Measurements from ENCODE around the gene LRRFIP2. TPM values are rescaled to one million over a fixed set of nuclear protein-coding genes. Genes with fewer than 3 reads are reported as not detected.
"Not testable (repeated sequence)": the region's sequence is repeated elsewhere in the genome, so short reads cannot be mapped to it uniquely, and the experiment has no call there.

The LRRFIP2 gene
- total RNA-seq, 4 donors from 2014 or later = 152 to 166 (median 152) TPM

DNA sequence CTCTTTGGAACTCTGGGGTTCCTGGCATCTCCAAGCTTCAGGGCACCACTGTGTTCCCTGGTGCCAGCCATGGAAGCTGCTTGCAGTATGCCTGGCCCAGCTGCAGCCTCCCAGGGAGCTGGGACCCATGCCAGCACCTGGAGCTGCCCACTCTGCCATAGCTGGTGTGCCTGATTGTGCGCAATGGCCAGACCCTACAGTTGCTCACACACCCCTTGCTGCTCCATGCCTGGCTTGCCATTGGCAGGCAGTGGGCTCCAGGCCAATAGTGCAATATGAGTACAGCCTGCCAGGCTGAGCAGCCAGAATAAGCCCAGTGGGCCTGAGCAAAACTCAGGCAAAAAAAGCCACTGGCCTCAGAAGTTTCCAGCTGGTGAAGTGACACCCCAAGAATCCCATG, 43.8 kb upstream of the LRRFIP2 start:
- no peaks in the 10 kb centered on the region for H3K9me3 ChIP-seq
- no peak for DNase-seq
- H3K4me1 ChIP-seq = no peaks in the 10 kb centered on the region
- no peak overlapping the region for H3K4me3 ChIP-seq
- H3K27me3 ChIP-seq = no peaks in the 10 kb centered on the region
- TF ChIP-seq CTCF (IDR thresholded peaks at IDR 0.05) (no peak), POLR2A (IDR thresholded peaks at IDR 0.05) (no peak)
- no peaks in the 10 kb centered on the region for H3K36me3 ChIP-seq
- H3K27ac ChIP-seq = no peak overlapping the region

DNA sequence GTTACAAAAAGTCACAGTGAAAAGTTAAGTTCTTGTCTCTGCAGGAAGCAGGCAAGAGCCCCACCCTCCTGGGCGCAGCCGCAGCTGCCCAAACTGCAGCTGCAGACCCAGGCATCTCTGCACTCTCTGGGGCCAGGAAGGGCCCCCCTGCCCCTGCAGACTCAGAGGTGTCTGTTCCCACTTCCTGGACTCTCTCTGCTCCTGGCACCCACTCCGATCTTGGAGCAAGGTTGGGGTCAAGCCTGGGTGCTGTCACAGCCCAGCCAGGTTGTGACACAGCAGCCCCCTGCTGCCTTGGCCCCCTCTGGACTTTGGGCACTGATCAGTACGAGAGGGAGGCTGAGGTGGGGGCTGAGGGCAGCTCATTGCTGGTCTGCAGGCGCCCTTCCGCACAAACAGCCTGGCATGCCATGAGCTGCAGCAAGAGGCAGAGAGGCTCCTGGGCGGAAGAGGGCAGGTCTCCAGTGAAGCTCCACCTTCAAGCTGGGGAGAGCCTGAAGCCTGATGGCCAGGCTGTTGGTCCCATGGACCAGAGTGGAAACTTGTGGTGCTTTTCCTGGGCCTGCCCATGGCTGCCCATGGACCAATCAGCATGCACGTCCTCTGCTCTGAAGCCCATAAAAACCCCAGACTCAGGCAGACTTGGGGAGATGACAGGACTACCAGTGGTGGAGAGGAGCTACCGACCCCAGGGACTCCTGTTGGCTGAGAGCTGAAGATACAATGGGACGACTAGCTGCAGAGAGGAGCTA, 42.9 kb upstream of the LRRFIP2 start:
- H3K4me1 ChIP-seq = no peaks in the 10 kb centered on the region
- DNase-seq = no peak
- H3K4me3 ChIP-seq = no peak overlapping the region
- no peak overlapping the region for H3K27ac ChIP-seq
- no peaks in the 10 kb centered on the region for H3K9me3 ChIP-seq
- TF ChIP-seq CTCF (IDR thresholded peaks at IDR 0.05) = no peak
- TF ChIP-seq POLR2A (IDR thresholded peaks at IDR 0.05) = no peak
- no peaks in the 10 kb centered on the region for H3K36me3 ChIP-seq
- no peaks in the 10 kb centered on the region for H3K27me3 ChIP-seq

DNA sequence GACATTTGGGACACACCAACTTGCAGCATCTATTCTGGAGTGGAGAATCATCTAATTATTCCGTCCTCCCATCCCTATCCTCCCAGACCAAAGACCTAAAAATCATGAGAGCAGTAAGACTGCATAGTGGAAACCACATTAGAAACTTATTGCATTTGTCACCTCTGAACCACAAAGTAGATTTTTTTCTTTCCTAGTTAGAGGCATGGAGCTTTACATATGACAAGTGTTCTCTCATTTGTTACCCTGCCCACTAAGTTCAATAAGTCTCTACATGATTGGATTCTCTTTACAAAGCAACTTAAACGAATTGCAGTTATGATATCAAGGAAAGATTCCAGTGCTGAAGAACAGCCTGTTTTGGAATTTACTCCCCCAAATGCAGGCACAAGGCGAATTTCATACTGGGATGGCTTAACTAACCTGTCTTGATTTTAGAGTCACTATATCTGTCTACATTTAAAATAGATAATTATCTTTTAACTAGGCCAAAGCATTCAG, 42.3 kb upstream of the LRRFIP2 start:
- no peak for DNase-seq
- TF ChIP-seq POLR2A (IDR thresholded peaks at IDR 0.05) = no peak
- TF ChIP-seq CTCF (IDR thresholded peaks at IDR 0.05) = no peak
- Histone ChIP-seq H3K9me3 (no peaks in the 10 kb centered on the region), H3K36me3 (no peaks in the 10 kb centered on the region), H3K27ac (no peak overlapping the region), H3K4me1 (no peaks in the 10 kb centered on the region), H3K27me3 (no peaks in the 10 kb centered on the region), H3K4me3 (no peak overlapping the region)

DNA sequence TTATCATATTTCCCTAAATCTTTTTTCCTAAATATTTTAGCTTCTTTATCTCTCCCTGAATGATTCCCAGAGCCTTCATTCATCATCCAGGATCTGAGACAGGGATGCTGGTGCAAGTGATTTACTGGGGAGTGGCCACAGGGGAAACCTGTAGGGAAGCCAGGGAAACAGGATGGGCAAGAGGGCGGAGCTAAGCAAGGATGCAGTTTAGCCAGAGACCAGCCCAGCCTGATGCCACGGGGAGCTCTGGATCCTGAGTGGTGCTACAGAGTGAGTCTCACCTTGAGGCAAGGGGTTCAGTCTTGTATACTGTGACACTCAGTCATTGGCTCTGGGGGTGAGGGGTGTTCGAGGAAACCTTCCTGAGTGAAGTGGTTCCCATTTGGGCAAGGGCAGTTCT, 39.7 kb upstream of the LRRFIP2 start:
- no peaks in the 10 kb centered on the region for H3K9me3 ChIP-seq
- H3K36me3 ChIP-seq = no peaks in the 10 kb centered on the region
- no peak overlapping the region for H3K27ac ChIP-seq
- H3K27me3 ChIP-seq = no peaks in the 10 kb centered on the region
- no peak for TF ChIP-seq POLR2A (IDR thresholded peaks at IDR 0.05)
- TF ChIP-seq CTCF (IDR thresholded peaks at IDR 0.05) = no peak
- H3K4me1 ChIP-seq = no peaks in the 10 kb centered on the region
- no peak for DNase-seq
- H3K4me3 ChIP-seq = no peak overlapping the region

DNA sequence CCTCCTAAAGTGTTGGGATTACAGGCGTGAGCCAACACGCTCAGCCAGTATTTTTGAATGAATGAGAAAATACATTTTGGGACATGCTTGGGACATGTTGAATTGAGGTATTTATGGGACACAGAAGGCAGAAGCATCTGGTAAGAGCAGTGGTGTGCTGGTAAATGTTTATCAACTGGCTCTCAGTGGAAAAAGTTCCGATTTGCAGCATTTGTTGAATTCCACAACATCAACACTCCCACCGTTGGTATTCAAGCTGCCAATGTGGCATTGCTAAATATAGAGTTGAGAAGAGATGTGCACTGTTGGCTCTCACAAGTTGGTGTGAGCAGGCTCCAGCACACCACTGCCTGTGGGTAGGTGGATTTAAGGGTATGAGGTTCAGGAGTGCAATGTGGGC, 35.8 kb upstream of the LRRFIP2 start:
- H3K4me1 ChIP-seq = no peaks in the 10 kb centered on the region
- no peak for TF ChIP-seq POLR2A (IDR thresholded peaks at IDR 0.05)
- H3K4me3 ChIP-seq = no peak overlapping the region

DNA sequence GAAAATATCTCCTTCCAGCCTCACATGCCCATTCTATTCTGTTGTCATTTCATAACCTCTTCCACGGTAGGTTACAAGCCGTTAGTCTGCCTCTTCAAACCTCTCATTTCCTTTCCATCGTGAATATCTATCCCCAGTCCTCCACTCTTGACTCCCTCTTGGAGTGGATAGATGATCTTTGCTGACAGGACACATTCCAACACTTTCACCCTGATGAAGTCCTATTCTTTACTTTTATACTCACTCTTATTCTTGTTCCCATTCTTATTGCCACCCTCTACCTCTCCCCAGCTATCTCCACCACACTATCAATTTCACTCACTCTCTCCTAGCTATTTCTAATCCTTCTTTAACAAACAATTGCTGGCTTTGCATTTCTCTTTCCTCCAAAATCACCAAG, 34.2 kb upstream of the LRRFIP2 start:
- H3K27ac ChIP-seq, H3K9me3 ChIP-seq, H3K4me3 ChIP-seq, DNase-seq, H3K36me3 ChIP-seq, H3K4me1 ChIP-seq, H3K27me3 ChIP-seq: not testable (repeated sequence)

More for the DNA sequence above, 35.8 kb upstream of the LRRFIP2 start:
- Histone ChIP-seq H3K27ac (no peak overlapping the region), H3K36me3 (no peaks in the 10 kb centered on the region), H3K27me3 (no peaks in the 10 kb centered on the region), H3K9me3 (no peaks in the 10 kb centered on the region)
- DNase-seq = no peak

DNA sequence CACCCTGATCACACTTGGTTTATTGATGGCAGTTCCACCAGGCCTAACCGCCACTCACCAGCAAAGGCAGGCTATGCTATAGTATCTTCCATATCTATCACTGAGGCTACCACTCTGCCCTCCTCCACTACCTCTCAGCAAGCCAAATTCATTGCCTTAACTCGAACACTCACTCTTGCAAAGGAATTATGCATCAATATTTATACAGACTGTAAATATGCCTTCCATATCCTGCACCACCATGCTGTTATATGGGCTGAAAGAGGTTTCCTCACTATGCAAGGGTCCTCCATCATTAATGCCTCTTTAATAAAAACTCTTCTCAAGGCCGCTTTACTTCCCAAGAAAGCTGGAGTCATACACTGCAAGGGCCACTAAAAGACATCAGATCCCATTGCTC, 33.6 kb upstream of the LRRFIP2 start:
- not testable (repeated sequence) for H3K4me3 ChIP-seq

GRCh38 chr3:37206041-37206440, 31.7 kb upstream of the LRRFIP2 start:
- H3K27me3 ChIP-seq, H3K27ac ChIP-seq: not testable (repeated sequence)

More for the DNA sequence above, 33.6 kb upstream of the LRRFIP2 start:
- H3K4me1 ChIP-seq, H3K9me3 ChIP-seq, H3K27me3 ChIP-seq, H3K27ac ChIP-seq, H3K36me3 ChIP-seq, DNase-seq: not testable (repeated sequence)

More at GRCh38 chr3:37206041-37206440, 31.7 kb upstream of the LRRFIP2 start:
- H3K4me1 ChIP-seq, H3K4me3 ChIP-seq, H3K36me3 ChIP-seq, DNase-seq, H3K9me3 ChIP-seq: not testable (repeated sequence)
